NCI-H2196 (cell line): ENCODE measurements around the gene AMZ1.
A peak's percentile ranks its signal among the peaks of the same experiment; 100 is the strongest.
"Not testable (repeated sequence)": the region's sequence is repeated elsewhere in the genome, so short reads cannot be mapped to it uniquely, and the experiment has no call there.

ENCODE experiments used
- DNase-seq: peaks from one replicate; lab custom pipeline; 2025; ENCODE audit not compliant: unreplicated experiment; lab: John Stamatoyannopoulos, UW

Gene AMZ1

DNA sequence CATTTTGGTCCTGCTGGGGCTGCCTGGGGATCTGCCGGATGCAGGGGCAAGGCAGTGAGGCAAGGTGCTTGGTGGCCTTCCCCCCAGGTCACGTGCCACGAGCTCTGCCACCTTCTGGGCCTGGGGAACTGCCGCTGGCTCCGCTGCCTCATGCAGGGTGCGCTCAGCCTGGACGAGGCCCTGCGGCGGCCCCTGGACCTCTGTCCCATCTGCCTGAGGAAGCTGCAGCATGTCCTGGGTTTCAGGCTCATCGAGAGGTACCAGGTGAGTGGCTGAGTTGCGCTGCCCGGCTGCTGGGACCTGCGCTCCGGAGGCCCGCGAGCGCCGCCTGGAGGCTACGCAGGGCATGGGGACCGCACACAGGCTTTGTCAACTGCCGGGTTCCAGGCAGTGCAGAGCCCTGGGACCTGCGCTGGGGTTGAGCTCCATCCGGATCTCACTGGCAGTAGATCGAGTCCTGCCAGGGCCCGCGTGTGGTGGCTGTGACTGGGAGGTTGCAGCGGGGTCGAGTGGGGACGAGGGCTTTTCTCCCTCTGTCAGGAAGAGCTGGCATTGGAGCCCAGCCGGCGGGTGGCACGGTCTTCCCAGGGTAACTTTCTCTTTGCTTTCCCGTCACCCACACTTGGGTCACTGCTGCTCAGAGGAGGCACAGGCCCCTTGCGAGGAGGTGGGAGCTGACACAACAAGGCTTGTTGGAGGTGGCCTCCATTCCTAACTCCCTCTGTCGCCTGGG is 21.7 kb downstream of the AMZ1 start:
- no peak for DNase-seq

DNA sequence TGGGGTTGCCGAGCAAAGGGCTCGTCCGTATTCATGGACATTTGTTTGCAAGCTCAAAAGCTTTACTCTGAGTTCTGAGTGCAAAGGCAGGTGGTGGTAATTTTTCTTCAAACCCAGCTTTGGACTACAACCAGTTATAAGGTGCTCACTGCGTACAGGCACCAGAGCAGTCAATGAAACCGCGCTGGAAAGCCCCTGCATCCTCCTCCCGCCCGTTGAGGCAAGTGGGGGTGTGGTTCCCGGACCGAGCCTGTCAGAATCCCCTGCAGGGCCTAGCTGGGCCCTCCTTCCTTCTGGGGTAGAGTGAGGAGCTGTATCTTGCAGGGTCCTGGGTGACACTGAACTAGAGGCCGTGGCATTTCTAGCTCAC is 22.3 kb downstream of the AMZ1 start:
- no peak for DNase-seq

DNA sequence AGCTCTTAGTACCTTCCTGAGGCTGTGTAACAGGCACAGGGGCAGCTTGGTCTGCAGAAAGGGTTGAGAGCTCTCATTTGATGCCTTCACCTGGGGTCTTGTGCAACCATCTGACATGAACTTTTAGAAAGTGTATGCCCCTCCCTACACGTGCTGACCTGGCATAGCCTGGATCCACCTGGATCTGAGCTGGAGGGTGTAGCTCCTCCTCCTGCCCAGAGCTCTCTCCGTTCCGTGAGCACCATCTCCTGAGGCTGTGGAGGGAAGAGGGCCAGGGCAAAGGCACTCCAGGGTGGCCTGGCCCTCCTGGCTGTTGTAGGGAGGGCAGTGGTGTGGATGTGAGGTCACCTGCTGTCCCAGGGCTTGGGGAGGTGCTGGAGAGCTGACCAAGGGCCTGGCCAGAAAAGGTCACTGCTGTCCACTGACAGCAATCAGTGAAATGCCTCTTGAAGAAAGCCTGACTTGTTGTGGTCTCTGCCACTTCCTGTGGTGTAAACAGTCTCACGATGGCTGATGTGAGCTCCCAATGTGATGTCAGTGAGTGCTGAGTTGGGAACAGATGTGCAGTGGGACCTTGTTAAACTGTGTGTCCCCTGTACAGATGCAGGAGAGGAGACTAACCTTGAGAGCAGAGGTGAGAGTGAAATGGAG is 23.0 kb downstream of the AMZ1 start:
- no peak for DNase-seq

DNA sequence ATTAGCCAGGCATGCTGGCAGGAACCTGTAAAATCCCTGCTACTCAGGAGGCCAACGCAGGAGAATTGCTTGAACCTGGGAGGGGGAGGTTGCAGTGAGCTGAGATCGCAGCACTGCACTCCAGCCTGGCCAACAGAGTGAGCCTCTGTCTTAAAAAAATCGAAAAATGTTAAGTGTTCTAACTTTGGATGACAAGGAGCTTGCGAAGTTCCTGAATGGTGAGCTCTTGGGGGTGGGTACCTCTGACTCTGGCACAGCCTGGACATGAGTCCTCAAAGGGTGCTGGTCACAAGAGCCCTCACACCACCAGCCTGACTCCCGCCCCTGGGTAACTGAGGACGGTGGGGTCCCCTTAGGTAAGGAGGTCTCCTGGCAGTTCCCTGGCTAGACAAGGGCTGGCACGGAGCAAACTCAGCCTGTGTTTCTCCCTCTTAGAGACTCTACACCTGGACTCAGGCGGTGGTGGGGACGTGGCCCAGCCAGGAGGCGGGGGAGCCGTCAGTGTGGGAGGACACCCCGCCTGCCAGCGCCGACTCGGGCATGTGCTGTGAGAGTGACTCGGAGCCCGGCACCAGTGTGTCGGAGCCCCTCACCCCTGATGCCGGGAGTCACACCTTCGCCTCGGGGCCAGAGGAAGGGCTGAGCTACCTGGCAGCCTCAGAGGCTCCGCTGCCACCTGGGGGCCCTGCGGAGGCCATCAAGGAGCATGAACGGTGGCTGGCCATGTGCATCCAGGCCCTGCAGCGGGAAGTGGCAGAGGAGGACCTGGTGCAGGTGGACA is 24.1 kb downstream of the AMZ1 start:
- no peak for DNase-seq

DNA sequence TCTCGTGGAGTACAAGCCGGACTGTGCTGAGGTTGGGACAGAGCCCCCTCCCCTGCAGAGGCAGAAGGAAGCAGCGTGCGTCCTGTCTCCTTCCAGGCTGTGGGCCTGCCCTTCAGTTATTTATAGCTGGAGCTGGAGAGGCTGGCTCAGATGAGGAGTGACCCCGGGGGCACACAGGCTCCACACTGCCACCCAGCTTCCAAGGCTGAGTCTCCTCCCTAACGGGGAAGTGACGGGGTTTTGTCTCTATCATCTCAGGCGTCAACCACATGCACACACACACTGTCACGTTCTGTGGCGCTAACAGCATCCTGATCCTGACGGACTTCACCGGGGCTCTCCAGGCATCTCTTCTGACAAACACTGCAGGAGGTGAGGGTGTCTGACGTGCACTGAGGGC is 25.4 kb downstream of the AMZ1 start:
- no peak for DNase-seq

DNA sequence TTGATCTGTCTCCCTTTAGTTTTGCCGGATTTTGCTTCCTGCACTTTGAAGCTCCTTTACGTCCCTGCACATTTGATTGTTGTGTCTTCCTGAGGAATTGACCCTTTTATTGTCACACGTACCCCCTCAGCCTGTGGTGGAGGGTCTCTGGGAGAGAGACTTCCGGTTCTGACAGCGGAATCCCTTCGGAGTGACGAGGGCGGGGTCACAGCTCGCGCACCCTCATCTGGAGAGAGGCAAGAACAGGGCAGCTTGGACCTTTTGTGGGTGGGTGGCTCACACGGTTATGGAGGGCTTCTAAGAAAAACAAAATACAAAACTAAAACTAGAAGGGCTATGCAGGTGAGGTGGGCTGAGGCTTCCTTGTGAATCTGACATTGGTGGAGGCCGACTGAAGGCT is 26.0 kb downstream of the AMZ1 start:
- no peak for DNase-seq

DNA sequence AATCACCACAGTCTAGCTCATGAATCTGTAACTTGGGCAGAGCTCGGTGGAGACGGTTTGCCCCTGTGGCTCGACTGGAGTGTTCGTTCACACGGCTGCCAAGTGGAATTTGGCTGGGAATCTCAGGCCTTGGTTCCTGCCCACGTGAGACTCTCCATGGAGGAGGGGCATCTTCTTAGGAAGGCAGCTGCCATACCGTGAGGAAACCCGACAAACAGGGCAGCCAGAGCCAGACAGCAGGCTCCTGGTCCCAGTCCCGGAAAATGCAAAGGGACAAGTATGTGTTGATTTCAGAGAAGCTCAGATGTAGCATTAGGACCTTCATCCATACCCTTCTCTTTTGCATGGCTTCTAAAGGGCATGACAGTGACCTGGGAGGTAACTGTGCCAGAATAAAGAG is 26.6 kb downstream of the AMZ1 start:
- no peak for DNase-seq

DNA sequence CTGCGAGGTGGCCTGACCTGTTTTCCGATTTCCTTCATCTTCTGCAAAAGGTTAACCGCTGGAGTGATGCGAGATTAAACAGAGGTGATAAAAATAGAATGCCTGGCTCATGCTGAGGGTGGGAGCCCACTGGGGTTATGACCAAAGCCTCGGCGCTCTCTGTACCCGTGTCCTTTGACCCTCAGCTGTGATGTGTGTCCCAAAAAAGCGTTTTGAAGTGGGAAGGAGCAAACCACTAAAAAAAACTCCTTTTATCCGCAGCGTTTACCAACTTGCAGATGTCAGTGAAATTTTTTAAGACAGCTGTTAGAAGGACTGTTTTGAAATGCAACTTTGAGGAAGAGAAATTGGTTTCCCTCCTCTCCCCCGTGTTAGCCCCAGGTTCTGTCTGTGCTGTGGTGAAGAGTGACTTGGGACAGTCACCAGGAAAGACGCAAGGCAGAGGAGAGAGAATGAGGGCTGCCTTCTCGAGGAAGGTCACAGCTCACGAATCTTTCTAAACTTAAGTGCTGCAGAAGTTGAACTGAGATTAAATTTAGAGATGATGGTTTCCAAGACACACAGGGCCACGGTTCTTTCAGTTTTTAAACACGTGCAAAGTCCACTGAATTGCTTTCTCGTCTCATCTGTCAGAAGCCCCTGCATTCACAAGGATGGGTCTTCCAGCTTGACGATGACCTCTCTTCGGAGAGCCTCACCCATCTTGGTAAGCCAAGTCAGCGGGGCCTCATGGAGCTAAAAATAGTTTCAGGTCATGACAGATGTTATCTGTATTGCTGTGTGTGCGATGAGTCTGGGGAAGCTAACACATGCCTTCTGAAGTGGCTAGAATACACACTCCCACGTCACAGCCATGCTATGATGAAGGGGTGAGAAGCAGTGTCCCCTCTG is 27.6 kb downstream of the AMZ1 start:
- no peak for DNase-seq

DNA sequence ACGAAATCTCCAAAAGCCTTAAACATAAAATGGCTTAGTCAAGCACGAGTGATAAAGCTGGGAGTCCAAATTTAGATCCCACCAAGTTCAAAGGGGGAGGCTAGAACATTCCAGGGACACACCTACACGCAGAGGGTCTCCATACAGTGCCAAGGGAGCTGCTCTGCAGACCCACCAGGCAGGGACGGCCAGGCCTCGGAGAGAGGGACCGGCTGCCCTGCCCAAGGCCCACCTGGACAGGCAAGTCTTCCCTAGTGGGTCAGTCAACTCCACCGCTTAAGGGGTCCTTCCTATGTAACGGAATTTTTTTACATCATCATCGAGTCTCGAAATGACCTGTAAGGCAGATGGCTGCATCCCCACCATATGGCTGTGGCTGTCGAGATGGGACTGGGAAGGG is 28.5 kb downstream of the AMZ1 start:
- DNase-seq: no peak

DNA sequence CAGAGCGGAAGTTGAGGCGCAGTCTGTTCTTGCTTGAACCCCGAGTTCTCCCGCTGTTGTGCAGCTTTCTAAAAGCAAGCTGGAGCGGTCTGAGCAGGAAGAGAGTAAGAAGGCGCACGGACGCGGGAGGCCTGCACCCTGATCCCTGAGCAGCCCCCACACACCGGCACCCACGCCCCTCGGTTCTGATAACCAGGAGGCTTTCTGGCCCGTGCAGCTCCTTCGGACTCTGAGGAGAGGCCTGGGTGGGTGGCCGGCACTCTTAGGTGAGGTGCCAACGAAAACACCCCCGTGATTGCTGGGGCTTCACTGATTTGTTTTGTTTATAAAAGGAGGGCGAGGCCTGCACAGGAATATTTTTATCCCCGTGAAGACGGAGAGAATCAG is 28.9 kb downstream of the AMZ1 start:
- no peak for DNase-seq

DNA sequence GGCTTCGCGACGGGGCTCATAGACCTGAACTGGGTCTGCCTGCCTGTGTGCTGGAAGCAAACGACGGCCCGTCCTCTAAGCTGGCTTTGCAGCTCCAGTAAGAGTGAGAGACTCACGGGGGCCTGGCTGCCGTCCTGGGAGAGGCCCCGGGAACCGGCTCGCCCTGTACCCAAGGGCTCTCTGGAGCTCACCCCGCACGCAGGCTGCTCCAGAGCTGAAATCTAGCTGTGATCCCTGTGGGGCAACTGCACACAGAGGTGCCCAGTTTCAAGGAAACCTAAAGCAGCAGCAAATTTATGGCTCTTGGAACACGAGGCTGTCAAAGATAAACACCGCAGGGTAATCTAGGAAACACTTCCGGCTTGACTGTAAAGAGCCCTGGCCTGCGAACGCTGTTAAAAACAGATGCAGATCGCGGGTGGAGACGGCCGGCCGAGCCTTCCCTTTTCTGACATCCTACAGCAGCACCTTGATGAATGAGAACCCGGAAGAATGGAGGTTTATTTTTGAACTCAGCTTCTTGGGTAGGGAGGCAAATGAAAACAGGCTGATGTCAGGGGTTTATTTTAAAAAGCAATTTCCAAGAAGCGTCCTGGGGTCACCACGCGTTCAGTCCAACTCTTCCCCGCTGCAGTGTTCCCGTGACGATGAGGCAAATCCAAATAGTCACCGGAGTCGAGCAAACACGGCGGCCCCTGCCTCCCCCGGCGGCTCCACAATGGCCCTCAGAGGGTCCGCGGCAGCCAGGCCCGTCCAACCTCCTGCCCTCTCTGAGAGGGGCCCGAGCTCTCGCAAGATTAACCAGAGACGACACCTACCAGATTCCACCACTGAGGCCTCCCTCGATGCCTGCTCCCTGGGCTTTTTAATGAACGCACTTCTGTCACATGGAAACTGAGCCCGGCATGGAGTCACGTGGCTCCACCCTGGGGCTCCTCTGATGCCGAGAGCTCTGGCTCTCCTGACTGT is 29.6 kb downstream of the AMZ1 start:
- no peak for DNase-seq

DNA sequence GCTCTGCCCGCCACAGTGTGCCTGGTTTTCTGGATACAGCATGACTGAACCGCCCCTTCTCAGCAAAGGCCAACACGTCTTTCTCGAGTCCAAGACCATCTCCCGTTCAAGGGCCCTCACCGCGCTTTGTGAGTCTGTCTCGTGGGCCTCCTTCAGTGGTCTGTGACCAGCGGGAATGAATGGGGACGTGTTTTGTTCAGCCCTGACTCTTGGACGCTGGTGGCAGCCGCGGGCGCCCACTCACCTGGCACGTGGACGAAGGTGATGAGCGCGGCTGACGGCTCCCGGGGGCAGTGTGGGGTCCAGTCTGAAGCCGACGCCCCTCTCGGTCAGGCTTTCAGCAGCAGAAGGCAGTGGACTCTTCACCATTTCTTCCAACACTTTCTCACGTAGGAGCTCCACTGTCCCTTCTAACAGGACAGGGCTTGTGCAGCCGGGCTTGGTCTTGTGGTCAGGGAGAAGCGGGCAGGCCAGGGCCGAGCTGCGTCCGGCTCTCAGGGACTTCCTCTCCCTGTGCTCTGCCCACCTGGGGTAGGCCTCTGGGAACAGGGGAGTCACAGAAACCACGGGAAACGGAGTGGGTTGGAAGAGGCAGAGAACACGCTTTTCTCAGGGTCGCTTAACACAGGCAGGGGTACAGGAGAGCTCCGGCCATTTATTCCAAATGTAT is 30.4 kb downstream of the AMZ1 start:
- no peak for DNase-seq

DNA sequence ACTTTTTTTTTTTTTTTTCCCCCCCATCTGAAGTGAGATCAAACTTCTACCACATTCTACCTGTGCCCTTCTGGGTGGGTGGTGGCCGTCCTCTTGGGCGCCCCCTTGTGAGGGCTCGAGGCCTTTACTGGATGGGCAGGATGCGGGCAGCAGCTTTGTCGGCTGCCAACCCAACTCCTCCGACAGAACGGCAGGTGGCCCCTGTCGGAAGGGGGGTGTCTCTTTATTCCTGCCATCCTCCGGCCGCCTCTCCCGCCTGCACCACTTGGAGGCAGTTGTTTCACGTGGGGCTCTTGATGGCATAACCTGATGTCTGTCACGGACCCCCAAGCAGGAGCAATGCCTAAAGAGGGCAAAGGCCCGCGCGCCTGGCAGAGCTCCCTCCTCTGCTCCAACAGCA is 31.0 kb downstream of the AMZ1 start:
- peak; percentile 8 for DNase-seq

DNA sequence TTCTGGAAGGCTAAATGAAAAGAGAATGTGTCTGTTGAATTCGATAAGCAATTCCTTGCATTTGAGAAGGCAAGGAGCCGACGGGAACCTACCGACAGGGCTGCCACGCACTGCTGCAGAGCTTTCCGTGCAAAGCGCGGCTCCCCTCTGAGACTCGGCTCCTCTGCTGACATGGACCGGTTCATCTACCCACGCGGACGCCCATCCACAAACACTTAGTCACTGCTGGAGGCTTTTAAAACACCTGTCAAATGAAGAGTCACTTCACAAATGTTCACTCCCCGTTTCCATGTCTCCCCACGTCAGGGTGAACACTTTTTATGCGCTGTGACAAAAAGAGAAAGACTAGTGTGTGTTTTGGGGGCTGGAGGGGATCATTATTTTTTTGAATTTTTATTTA is 32.0 kb downstream of the AMZ1 start:
- no peak for DNase-seq

DNA sequence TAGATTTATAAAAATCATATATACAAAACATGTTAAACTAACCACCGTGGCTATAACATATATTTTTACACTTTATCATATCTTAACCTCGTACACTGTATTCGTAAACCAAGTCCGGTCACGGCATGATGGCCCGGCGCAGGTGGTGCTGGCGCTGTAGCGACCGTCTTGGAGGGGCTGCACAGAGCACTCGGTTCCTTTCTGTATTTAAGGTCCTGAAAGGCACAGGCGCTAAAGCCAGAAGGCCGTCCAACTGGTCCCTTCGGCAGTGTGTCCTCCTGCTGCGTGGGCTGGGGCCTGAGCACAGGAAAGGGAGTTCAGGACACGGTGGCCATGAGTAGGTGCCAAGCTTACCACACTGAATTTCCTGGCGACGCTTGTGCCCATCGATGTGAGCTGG is 33.8 kb downstream of the AMZ1 start:
- no peak for DNase-seq

DNA sequence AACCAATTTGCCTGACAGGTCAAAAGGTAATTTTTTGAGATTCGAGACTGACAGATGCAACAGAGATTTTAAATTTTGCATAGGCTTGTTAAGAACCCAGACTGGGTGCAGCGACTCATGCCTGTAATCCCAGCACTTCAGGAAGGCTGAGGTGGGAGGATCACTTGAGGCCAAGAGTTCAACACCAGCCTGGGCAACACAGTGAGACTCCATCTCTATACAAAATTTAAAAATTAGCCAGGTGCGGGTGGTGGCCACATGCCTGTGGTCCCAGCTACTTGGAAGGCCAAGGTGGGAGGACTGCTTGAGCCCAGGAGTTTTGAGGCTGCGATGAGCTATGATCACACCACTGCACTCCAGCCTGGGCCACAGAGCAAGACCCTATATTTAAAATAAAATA is 34.6 kb downstream of the AMZ1 start:
- DNase-seq: no peak

DNA sequence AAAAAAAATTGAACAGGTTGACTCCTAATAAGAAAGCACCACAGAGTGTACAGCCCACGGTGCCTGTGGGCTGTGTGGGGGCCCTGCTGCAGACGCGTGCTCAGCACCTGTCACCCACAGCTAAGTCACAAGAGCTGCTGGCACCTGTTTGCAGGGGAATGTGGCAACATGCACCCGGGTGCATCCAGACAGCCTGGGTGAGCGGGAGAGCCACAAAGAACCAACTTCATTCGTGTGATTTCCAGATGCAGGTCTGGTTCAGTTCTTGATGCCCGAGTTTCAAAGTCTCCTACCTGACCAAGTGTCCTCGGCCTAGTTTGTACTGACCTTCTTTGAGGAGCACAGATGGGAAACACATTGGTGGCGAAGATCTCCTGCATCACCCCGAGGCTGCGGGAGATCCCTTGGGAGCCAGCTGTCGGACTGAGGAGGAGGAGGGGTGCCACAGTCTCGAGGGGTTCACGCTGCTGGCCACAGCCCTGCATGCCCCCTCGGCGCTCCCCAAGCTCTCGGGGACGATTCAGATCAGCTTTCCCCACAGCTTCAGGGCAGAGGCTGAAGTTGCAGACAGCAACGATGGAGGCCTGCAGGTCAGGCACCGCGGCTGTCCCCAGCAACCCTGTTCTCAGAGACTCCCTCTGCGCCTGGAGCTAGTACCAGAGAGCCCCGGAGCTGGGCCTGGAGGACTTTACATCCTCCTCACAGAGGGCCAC is 35.3 kb downstream of the AMZ1 start:
- DNase-seq: no peak

DNA sequence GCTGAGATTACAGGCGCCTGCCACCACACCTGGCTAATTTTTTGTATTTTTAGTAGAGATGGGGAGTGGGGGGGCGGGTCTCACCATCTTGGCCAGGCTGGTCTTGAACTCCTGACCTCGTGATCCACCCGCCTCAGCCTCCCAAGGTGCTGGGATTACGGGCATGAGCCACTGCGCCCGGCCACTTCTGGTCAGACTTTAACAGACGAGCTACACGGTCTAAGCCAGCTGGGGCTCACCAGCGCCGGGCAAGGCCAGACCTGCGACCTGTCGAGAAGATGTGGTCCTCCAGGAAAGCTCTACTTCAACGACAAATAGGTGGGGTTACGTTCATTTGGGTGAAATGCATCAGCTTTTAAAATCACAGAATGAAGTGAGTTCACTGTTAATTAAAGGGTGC is 36.0 kb downstream of the AMZ1 start:
- DNase-seq: not testable (repeated sequence)
